IMR-90 (cell line): ENCODE measurements around the gene MERTK. TPM values are rescaled to one million over a fixed set of nuclear protein-coding genes. Genes with fewer than 3 reads are reported as not detected.

Experiments
- ATAC-seq: fragments of 200-7000 bp; cut with Tn5 transposase; 2 replicates; pipeline ENCODE4 v1.9.1; 2020; ENCODE audit warnings: low read depth, mild to moderate bottlenecking, moderate library complexity
- BruUV-seq: library from RNA; stranded (reverse); fragments of 400-500 nt; replicated peaks from 2 replicates; lab custom pipeline; 2021; lab: Mats Ljungman, UMichigan
- CTCF ChIA-PET: fragments of 300-600 bp; formaldehyde crosslinking; extraction: SDS; loops from one replicate; lab custom pipeline; 2021; ENCODE audit warnings: antibody characterized with exemption; lab: Yijun Ruan, JAX
- POLR2A ChIA-PET: fragments of 300-600 bp; sonication (Branson Sonifier 250); formaldehyde crosslinking; loops from one replicate; lab custom pipeline; 2022; ENCODE audit warnings: antibody characterized with exemption; ENCODE audit not compliant: unreplicated experiment; lab: Charles Lee
- DNase-seq: peaks from one replicate; pipeline ENCODE4 v3.0.0; 2013
- H2AFZ ChIP-seq: replicated peaks from 2 replicates; pipeline ENCODE3; 2013; ENCODE audit warnings: low read length, mild to moderate bottlenecking; ENCODE audit not compliant: poor library complexity
- H2AK5ac ChIP-seq: 2 replicates; pipeline ENCODE4 v1.6.1; 2013; ENCODE audit warnings: low read depth, low read length, inconsistent platforms
- H2AK9ac ChIP-seq: replicated peaks from 2 replicates; pipeline ENCODE3; 2013; ENCODE audit warnings: mild to moderate bottlenecking, low read depth, low read length, moderate library complexity; ENCODE audit not compliant: poor library complexity
- H2BK120ac ChIP-seq: 2 replicates; pipeline ENCODE4 v1.6.1; 2013; ENCODE audit warnings: low read depth, low read length, inconsistent platforms
- H2BK15ac ChIP-seq: 3 replicates; pipeline ENCODE4 v1.6.1; 2013; ENCODE audit warnings: low read depth, low read length, inconsistent platforms
- H2BK20ac ChIP-seq: 2 replicates; pipeline ENCODE4 v1.6.1; 2013; ENCODE audit warnings: low read depth, mild to moderate bottlenecking, inconsistent platforms, low read length, moderate library complexity
- H2BK5ac ChIP-seq: 2 replicates; pipeline ENCODE4 v1.6.1; 2013; ENCODE audit warnings: mild to moderate bottlenecking, low read depth, low read length, inconsistent platforms; ENCODE audit not compliant: poor library complexity, severe bottlenecking
- H3K14ac ChIP-seq: replicated peaks from 2 replicates; pipeline ENCODE4 v1.6.1; 2013; ENCODE audit warnings: low read depth, low read length, inconsistent platforms
- H3K18ac ChIP-seq: 2 replicates; pipeline ENCODE4 v1.6.1; 2013; ENCODE audit warnings: low read depth, low read length, control low read depth
- H3K23ac ChIP-seq: 2 replicates; pipeline ENCODE4 v1.6.1; 2013; ENCODE audit warnings: low read depth, low read length, inconsistent platforms
- H3K27ac ChIP-seq: 2 replicates; pipeline ENCODE4 v1.5.1; 2013; ENCODE audit warnings: mild to moderate bottlenecking, control low read depth, low read length; ENCODE audit not compliant: insufficient read depth
- H3K27me3 ChIP-seq: 2 replicates; pipeline ENCODE4 v1.6.1; 2013; ENCODE audit warnings: low read length; ENCODE audit not compliant: control insufficient read depth, insufficient read depth
- H3K36me3 ChIP-seq: 2 replicates; pipeline ENCODE4 v1.6.1; 2013; ENCODE audit warnings: low read length, mixed read lengths; ENCODE audit not compliant: control insufficient read depth, insufficient read depth
- H3K4ac ChIP-seq: 2 replicates; pipeline ENCODE4 v1.6.1; 2013; ENCODE audit warnings: low read depth, low read length, inconsistent platforms
- H3K4me1 ChIP-seq: 2 replicates; pipeline ENCODE4 v1.6.1; 2013; ENCODE audit warnings: low read length, mixed read lengths; ENCODE audit not compliant: control insufficient read depth, insufficient read depth
- H3K4me2 ChIP-seq: 2 replicates; pipeline ENCODE4 v1.6.1; 2013; ENCODE audit warnings: low read depth, mild to moderate bottlenecking, control low read depth, low read length, moderate library complexity
- H3K4me3 ChIP-seq: 2 replicates; pipeline ENCODE4 v1.5.1; 2013; ENCODE audit warnings: low read depth, mild to moderate bottlenecking, control low read depth, low read length, moderate library complexity; ENCODE audit not compliant: insufficient read depth
- H3K56ac ChIP-seq: 2 replicates; pipeline ENCODE4 v1.6.1; 2013; ENCODE audit warnings: low read length, inconsistent platforms; ENCODE audit not compliant: insufficient read depth; ENCODE audit errors: extremely low read depth
- H3K79me1 ChIP-seq, 2 experiments: 2 replicates each; pipeline ENCODE4 v1.6.1; 2013; ENCODE audit warnings: low read length in 2 of 2, inconsistent platforms in 1 of 2, low read depth in 1 of 2
- H3K9ac ChIP-seq: 2 replicates; pipeline ENCODE4 v1.6.1; 2013; ENCODE audit warnings: low read depth, low read length, control low read depth
- H3K9me1 ChIP-seq: 2 replicates; pipeline ENCODE4 v1.6.1; 2013; ENCODE audit warnings: low read length, inconsistent platforms; ENCODE audit not compliant: insufficient read depth
- H3K9me3 ChIP-seq: 2 replicates; pipeline ENCODE4 v1.6.1; 2013; ENCODE audit warnings: low read length; ENCODE audit not compliant: control insufficient read depth, insufficient read depth
- H4K20me1 ChIP-seq: 2 replicates; pipeline ENCODE4 v1.6.1; 2013; ENCODE audit warnings: low read length, inconsistent platforms; ENCODE audit not compliant: insufficient read depth
- H4K5ac ChIP-seq: 2 replicates; pipeline ENCODE4 v1.6.1; 2013; ENCODE audit warnings: mild to moderate bottlenecking, low read depth, low read length, control low read depth
- H4K8ac ChIP-seq, 2 experiments: 2 replicates each; pipeline ENCODE4 v1.6.1; 2013; ENCODE audit warnings: low read depth in 2 of 2, low read length in 2 of 2, control low read depth in 1 of 2, inconsistent platforms in 1 of 2
- H4K91ac ChIP-seq: 2 replicates; pipeline ENCODE4 v1.6.1; 2013; ENCODE audit warnings: low read depth, low read length, inconsistent platforms; ENCODE audit not compliant: insufficient read depth
- CHD1 ChIP-seq: IDR thresholded peaks from 2 replicates; pipeline ENCODE4 v1.6.1; 2012; ENCODE audit warnings: low read depth, low read length, improper control_type of control experiment
- MAZ ChIP-seq: IDR thresholded peaks from 2 replicates; pipeline ENCODE4 v1.6.1; 2012; ENCODE audit warnings: low read depth, mild to moderate bottlenecking, low read length, improper control_type of control experiment, moderate library complexity, borderline replicate concordance
- MXI1 ChIP-seq: IDR thresholded peaks from 2 replicates; pipeline ENCODE4 v1.6.1; 2012; ENCODE audit warnings: low read depth, mild to moderate bottlenecking, low read length, moderate library complexity, borderline replicate concordance
- WGBS, 2 experiments: methylation state at CpG; one replicate each; pipeline versions ENCODE4 v1.1.5 to v1.1.7; 2013; ENCODE audit warnings: missing lambda C conversion rate in 2 of 2; ENCODE audit not compliant: insufficient read length in 1 of 2; ENCODE audit errors: extremely low coverage in 2 of 2; 5-methylcytosine and 5-hydroxymethylcytosine counted together
- dilution Hi-C: fragments of 300-500 bp; cut with HindIII; formaldehyde crosslinking; loops from one replicate; pipeline ENCODE4 v1.14.3; 2018; ENCODE audit warnings: low sequenced_read_pairs; ENCODE audit not compliant: unreplicated experiment
- in situ Hi-C: fragments of 300-500 bp; cut with MboI; formaldehyde crosslinking; loops from 3 replicates; pipeline ENCODE4 v1.14.3; 2019; ENCODE audit warnings: low sequenced_read_pairs, inconsistent platforms, mixed read lengths
- intact Hi-C: fragments of 100-400 bp; cut with micrococcal nuclease; formaldehyde crosslinking; loops from 2 replicates; pipeline ENCODE4 v1.10.0; 2022
- polyA plus RNA-seq, 3 experiments: library from polyadenylated mRNA; depleted of rRNA; stranded (reverse); fragments of >200 nt; gene quantifications; 2 replicates each; pipeline ENCODE4 v1.2.3, GENCODE V29; 2012; ENCODE audit warnings: low replicate concordance in 1 of 3
- total RNA-seq: library from RNA; depleted of rRNA; stranded (reverse); fragments of >200 nt; gene quantifications from 2 replicates; pipeline ENCODE4 v1.2.3, GENCODE V29; 2012

MERTK gene
- total and polyA plus RNA-seq, 2 of the 4 experiments (the other 2 are of a cell fraction): 0.36 to 0.62 TPM

- H4K8ac ChIP-seq: no peak overlapping the region
- H3K4me2 ChIP-seq: no peak overlapping the region
- no peak overlapping the region for H4K91ac ChIP-seq
- H2AFZ ChIP-seq: no peak overlapping the region
- no peak overlapping the region for H2BK5ac ChIP-seq
- H2BK20ac ChIP-seq: no peak overlapping the region
- no peaks in the 10 kb centered on the region for H3K79me1 ChIP-seq
- no peak overlapping the region for H3K56ac ChIP-seq
- no peak overlapping the region for H3K18ac ChIP-seq
- ChIA-PET CTCF (no interaction called here), POLR2A (no interaction called here)
- no peak overlapping the region for H2BK120ac ChIP-seq
- no peak overlapping the region for H3K27ac ChIP-seq
- no peaks in the 10 kb centered on the region for H3K36me3 ChIP-seq
- H3K9me1 ChIP-seq: no peaks in the 10 kb centered on the region
- no peak overlapping the region for H3K4me3 ChIP-seq
- no peak overlapping the region for H4K5ac ChIP-seq
- H2AK5ac ChIP-seq: no peak overlapping the region
- TF ChIP-seq MXI1 (no peak), MAZ (no peak), CHD1 (no peak)
- no peak overlapping the region for H2BK15ac ChIP-seq
- no peaks in the 10 kb centered on the region for H4K20me1 ChIP-seq
- no peak overlapping the region for H2AK9ac ChIP-seq
- no peak overlapping the region for H3K4ac ChIP-seq
- peaks cover 15% of the 10 kb centered on the region for H3K27me3 ChIP-seq
- dilution Hi-C loops (no loop called here), in situ Hi-C loops (no loop called here), intact Hi-C loops (no loop called here)
- H3K14ac ChIP-seq: no peak overlapping the region
- no TSS peak for BruUV-seq
- H3K23ac ChIP-seq: no peak overlapping the region
- H3K9ac ChIP-seq: no peak overlapping the region
- ATAC-seq (no peak), DNase-seq (no peak)
- no peaks in the 10 kb centered on the region for H3K9me3 ChIP-seq
- 73% methylated on average over 2 of the region's 4 CpGs; no CpG with 5 or more reads in 1 of the 2 experiments for WGBS, 2 experiments
- no peaks in the 10 kb centered on the region for H3K4me1 ChIP-seq
These were observed 85.8 kb downstream of the MERTK start for GRCh38 chr2:111984213-111984604.
